ENCODE measurements around the gene ADK. TPM values are rescaled to one million over a fixed set of nuclear protein-coding genes. Genes with fewer than 3 reads are reported as not detected.

ADK gene
- total and polyA plus RNA-seq, 2 of the 13 experiments (the other 11 are each of a cell fraction or from before 2014, with no cell fraction given) = 48.6 to 79.1 TPM

DNA sequence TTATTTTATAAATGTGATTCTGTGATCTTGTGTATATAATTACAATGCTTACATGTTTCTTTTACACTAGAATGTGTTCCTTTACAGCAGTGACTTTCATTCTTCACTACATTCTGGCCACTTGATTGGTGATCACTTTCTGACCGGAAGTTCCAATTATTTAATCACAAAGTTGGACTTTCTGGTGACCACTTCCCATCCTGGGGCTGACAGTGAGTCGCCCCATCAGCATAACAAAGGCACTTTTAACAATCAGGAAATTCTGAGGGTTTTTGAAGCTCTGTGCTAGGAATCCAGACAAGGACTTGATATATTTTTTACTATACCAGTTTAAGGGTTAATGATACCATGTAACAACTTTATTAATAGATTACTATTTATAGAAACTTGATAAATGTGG is 393.1 kb downstream of the ADK start:
- intact Hi-C loops (cut with micrococcal nuclease; ENCODE audit: unreplicated experiment) (no loop called here), in situ Hi-C loops (cut with HindIII; ENCODE audit: extremely low pct_ligation_motif_present, low pct_unique_long_range_greater_than_20kb) (no loop called here)
- Histone ChIP-seq H3K4me3 (replicated peaks in 1 of 3; ENCODE audit: insufficient read depth in 1 of 3, low read depth in 2 of 3, low read length in 3 of 3) (no peak overlapping the region), H3K79me2 (ENCODE audit: insufficient read depth, low read length) (no peaks in the 10 kb centered on the region), H3K36me3 (replicated peaks in 1 of 2; ENCODE audit: control insufficient read depth in 1 of 2, insufficient read depth in 2 of 2, low read length in 2 of 2) (no peaks in the 10 kb centered on the region), H4K20me1 (ENCODE audit: insufficient read depth, low read length) (no peaks in the 10 kb centered on the region), H3K9ac (ENCODE audit: insufficient read depth, low read depth, low read length) (no peak overlapping the region), H3K27me3 (ENCODE audit: control insufficient read depth in 1 of 2, insufficient read depth in 2 of 2, low read length in 2 of 2) (no peaks in the 10 kb centered on the region), H3K4me1 (ENCODE audit: insufficient read depth, low read length) (peaks cover 16% of the 10 kb centered on the region), H3K27ac (ENCODE audit: extremely low read length, insufficient read depth, low read length) (no peak overlapping the region), H3K9me3 (ENCODE audit: low read length) (no peaks in the 10 kb centered on the region), H3K4me2 (ENCODE audit: low read depth, low read length) (no peak overlapping the region), H2AFZ (ENCODE audit: low read length) (no peak overlapping the region)
- POLR2A ChIA-PET = no interaction called here
- no TSS peak for BruUV-seq (replicated peaks)
- CTCF ChIA-PET (ENCODE audit: low intra/inter-chr PET ratio, low total read pairs) = no interaction called here
- DNase-seq (ENCODE audit: low spot score) (no peak), FAIRE-seq (no peak), ATAC-seq (no peak)
- WGBS (ENCODE audit: low lambda C conversion rate) = 94% methylated on average over 2 of the region's 2 CpGs
- TF ChIP-seq, protein P1, sequence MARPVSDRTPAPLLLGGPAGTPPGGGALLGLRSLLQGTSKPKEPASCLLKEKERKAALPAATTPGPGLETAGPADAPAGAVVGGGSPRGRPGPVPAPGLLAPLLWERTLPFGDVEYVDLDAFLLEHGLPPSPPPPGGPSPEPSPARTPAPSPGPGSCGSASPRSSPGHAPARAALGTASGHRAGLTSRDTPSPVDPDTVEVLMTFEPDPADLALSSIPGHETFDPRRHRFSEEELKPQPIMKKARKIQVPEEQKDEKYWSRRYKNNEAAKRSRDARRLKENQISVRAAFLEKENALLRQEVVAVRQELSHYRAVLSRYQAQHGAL (CRISPR knock-in tag; IDR thresholded peaks at IDR 0.05; ENCODE audit: not compliant biosample characterization) = no peak
- TF ChIP-seq ZBTB39 (CRISPR knock-in tag; IDR thresholded peaks at IDR 0.05) (no peak), ZNF567 (CRISPR knock-in tag; IDR thresholded peaks at IDR 0.05; ENCODE audit: borderline replicate concordance) (no peak), ZUFSP (CRISPR knock-in tag; IDR thresholded peaks at IDR 0.05; ENCODE audit: borderline replicate concordance) (no peak), PRDM4 (CRISPR knock-in tag; IDR thresholded peaks at IDR 0.05; ENCODE audit: borderline replicate concordance) (no peak), ZNF572 (CRISPR knock-in tag; IDR thresholded peaks at IDR 0.05) (no peak)
- TF ChIP-seq, protein P2, sequence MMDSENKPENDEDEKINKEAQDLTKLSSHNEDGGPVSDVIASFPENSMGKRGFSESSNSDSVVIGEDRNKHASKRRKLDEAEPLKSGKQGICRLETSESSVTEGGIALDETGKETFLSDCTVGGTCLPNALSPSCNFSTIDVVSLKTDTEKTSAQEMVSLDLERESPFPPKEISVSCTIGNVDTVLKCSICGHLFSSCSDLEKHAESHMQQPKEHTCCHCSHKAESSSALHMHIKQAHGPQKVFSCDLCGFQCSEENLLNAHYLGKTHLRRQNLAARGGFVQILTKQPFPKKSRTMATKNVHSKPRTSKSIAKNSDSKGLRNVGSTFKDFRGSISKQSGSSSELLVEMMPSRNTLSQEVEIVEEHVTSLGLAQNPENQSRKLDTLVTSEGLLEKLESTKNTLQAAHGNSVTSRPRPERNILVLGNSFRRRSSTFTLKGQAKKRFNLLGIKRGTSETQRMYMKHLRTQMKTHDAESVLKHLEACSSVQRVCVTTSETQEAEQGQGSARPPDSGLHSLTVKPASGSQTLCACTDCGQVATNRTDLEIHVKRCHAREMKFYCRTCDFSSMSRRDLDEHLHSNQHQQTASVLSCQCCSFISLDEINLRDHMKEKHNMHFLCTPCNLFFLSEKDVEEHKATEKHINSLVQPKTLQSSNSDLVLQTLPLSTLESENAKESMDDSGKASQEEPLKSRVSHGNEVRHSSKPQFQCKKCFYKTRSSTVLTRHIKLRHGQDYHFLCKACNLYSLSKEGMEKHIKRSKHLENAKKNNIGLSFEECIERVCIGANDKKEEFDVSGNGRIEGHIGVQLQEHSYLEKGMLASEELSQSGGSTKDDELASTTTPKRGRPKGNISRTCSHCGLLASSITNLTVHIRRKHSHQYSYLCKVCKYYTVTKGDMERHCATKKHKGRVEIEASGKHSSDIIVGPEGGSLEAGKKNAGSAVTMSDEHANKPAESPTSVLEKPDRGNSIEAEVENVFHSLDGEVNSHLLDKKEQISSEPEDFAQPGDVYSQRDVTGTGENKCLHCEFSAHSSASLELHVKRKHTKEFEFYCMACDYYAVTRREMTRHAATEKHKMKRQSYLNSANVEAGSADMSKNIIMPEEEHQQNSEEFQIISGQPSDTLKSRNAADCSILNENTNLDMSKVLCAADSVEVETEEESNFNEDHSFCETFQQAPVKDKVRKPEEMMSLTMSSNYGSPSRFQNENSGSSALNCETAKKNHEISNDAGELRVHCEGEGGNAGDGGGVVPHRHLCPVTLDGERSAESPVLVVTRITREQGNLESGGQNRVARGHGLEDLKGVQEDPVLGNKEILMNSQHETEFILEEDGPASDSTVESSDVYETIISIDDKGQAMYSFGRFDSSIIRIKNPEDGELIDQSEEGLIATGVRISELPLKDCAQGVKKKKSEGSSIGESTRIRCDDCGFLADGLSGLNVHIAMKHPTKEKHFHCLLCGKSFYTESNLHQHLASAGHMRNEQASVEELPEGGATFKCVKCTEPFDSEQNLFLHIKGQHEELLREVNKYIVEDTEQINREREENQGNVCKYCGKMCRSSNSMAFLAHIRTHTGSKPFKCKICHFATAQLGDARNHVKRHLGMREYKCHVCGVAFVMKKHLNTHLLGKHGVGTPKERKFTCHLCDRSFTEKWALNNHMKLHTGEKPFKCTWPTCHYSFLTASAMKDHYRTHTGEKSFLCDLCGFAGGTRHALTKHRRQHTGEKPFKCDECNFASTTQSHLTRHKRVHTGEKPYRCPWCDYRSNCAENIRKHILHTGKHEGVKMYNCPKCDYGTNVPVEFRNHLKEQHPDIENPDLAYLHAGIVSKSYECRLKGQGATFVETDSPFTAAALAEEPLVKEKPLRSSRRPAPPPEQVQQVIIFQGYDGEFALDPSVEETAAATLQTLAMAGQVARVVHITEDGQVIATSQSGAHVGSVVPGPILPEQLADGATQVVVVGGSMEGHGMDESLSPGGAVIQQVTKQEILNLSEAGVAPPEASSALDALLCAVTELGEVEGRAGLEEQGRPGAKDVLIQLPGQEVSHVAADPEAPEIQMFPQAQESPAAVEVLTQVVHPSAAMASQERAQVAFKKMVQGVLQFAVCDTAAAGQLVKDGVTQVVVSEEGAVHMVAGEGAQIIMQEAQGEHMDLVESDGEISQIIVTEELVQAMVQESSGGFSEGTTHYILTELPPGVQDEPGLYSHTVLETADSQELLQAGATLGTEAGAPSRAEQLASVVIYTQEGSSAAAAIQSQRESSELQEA (CRISPR knock-in tag; IDR thresholded peaks at IDR 0.05; ENCODE audit: not compliant biosample characterization) = no peak
